Neural cell (in vitro differentiated cells): Measurements from ENCODE around the gene GYPC. TPM values are rescaled to one million over a fixed set of nuclear protein-coding genes. Genes with fewer than 3 reads are reported as not detected.

Source experiments
- H2AFZ ChIP-seq: fragments of 200-600, 300-800 bp; sonication (generic), shearing (Covaris generic); 2 replicates; pipeline ENCODE4 v1.6.0; 2014; ENCODE audit warnings: low read depth, mild to moderate bottlenecking, antibody characterized with exemption, low read length, moderate library complexity
- H3F3A ChIP-seq: fragments of 200-600 bp; shearing (Covaris generic); 2 replicates; pipeline ENCODE4 v1.6.1; 2016; ENCODE audit warnings: mild to moderate bottlenecking, moderate library complexity, mixed read lengths, antibody characterized with exemption, low read length; ENCODE audit not compliant: insufficient read depth, poor library complexity, severe bottlenecking
- H3K27ac ChIP-seq: fragments of 200-600, 300-800 bp; sonication (generic), shearing (Covaris generic); 2 replicates; pipeline ENCODE4 v1.5.1; 2014; ENCODE audit warnings: mild to moderate bottlenecking, low read length, moderate library complexity
- H3K27me3 ChIP-seq: fragments of 300-800, 200-600 bp; sonication (generic), shearing (Covaris generic); 2 replicates; pipeline ENCODE4 v1.6.0; 2014; ENCODE audit warnings: mild to moderate bottlenecking, low read depth, low read length, moderate library complexity; ENCODE audit not compliant: insufficient read depth
- H3K36me3 ChIP-seq: fragments of 300-800, 200-600 bp; sonication (generic), shearing (Covaris generic); 2 replicates; pipeline ENCODE4 v1.5.1; 2014; ENCODE audit warnings: mild to moderate bottlenecking, antibody characterized with exemption, low read length, moderate library complexity; ENCODE audit not compliant: insufficient read depth
- H3K4me2 ChIP-seq: fragments of 300-800, 200-600 bp; sonication (generic), shearing (Covaris generic); 2 replicates; pipeline ENCODE4 v1.6.0; 2014; ENCODE audit warnings: mild to moderate bottlenecking, low read length
- H3K4me3 ChIP-seq: fragments of 300-800, 200-600 bp; sonication (generic), shearing (Covaris generic); 2 replicates; pipeline ENCODE4 v1.5.1; 2014; ENCODE audit warnings: mild to moderate bottlenecking, low read length, moderate library complexity
- H3K79me2 ChIP-seq: fragments of 200-600 bp; shearing (Covaris generic); replicated peaks from 2 replicates; pipeline ENCODE4 v1.6.0; 2014; ENCODE audit warnings: mild to moderate bottlenecking, low read length, moderate library complexity; ENCODE audit not compliant: insufficient read depth
- H3K9ac ChIP-seq: fragments of 300-800, 200-600 bp; sonication (generic), shearing (Covaris generic); 2 replicates; pipeline ENCODE4 v1.6.1; 2016; ENCODE audit warnings: mild to moderate bottlenecking, low read length, mixed read lengths
- H3K9me2 ChIP-seq: fragments of 200-600 bp; shearing (Covaris generic); 2 replicates; pipeline ENCODE4 v1.6.1; 2016; ENCODE audit warnings: mild to moderate bottlenecking, low read length, mixed read lengths; ENCODE audit not compliant: insufficient read depth
- H3K9me3 ChIP-seq: fragments of 200-600, 300-800 bp; sonication (generic), shearing (Covaris generic); 2 replicates; pipeline ENCODE4 v1.6.1; 2016; ENCODE audit warnings: mild to moderate bottlenecking, mixed run types, low read length, moderate library complexity, mixed read lengths
- H4K20me1 ChIP-seq: fragments of 200-600 bp; shearing (Covaris generic); 2 replicates; pipeline ENCODE4 v1.6.1; 2016; ENCODE audit warnings: mild to moderate bottlenecking, mixed run types; ENCODE audit not compliant: insufficient read depth
- EP300 ChIP-seq: fragments of 450-650 bp; conservative IDR thresholded peaks from 2 replicates; pipeline ENCODE4 v1.6.1; 2014; ENCODE audit warnings: antibody characterized with exemption, mild to moderate bottlenecking, moderate library complexity; ENCODE audit not compliant: poor library complexity, severe bottlenecking
- EZH2 ChIP-seq: fragments of 200-600, 300-800 bp; shearing (Covaris generic), sonication (generic); IDR thresholded peaks from 2 replicates; pipeline ENCODE4 v1.6.1; 2014; ENCODE audit warnings: antibody characterized with exemption, low read length, borderline replicate concordance, mild to moderate bottlenecking; ENCODE audit not compliant: insufficient read depth, poor library complexity, severe bottlenecking
- MXI1 ChIP-seq: fragments of 450-650 bp; conservative IDR thresholded peaks from 2 replicates; pipeline ENCODE4 v1.6.1; 2014; ENCODE audit warnings: antibody characterized with exemption, mild to moderate bottlenecking; ENCODE audit not compliant: poor library complexity, severe bottlenecking
- POLR2AphosphoS5 ChIP-seq: IDR thresholded peaks from 2 replicates; pipeline ENCODE4 v1.6.1; 2012
- RAD21 ChIP-seq: fragments of 450-650 bp; conservative IDR thresholded peaks from 2 replicates; pipeline ENCODE4 v1.6.1; 2014; ENCODE audit warnings: antibody characterized with exemption, mild to moderate bottlenecking, moderate library complexity
- REST ChIP-seq: IDR thresholded peaks from 2 replicates; pipeline ENCODE4 v1.6.1; 2012; ENCODE audit warnings: borderline replicate concordance
- SMC3 ChIP-seq: fragments of 450-650 bp; conservative IDR thresholded peaks from 2 replicates; pipeline ENCODE4 v1.6.1; 2014; ENCODE audit warnings: antibody characterized with exemption, mild to moderate bottlenecking, moderate library complexity; ENCODE audit not compliant: poor library complexity
- TAF1 ChIP-seq: IDR thresholded peaks from 2 replicates; pipeline ENCODE4 v1.6.1; 2012; ENCODE audit warnings: low read depth
- polyA plus RNA-seq: library from polyadenylated mRNA; depleted of rRNA; stranded (reverse); fragments of >200 nt; gene quantifications from 2 replicates; pipeline ENCODE4 v1.2.3, GENCODE V29; 2014
- TF ChIP-seq, protein P1 (sequence below): fragments of 450-650 bp; IDR thresholded peaks from 2 replicates; pipeline ENCODE4 v1.5.1; 2014; ENCODE audit warnings: antibody characterized with exemption, mild to moderate bottlenecking, moderate library complexity; ENCODE audit not compliant: poor library complexity, severe bottlenecking

GYPC gene
- polyA plus RNA-seq, 1 donor from 2014 or later: 0.40 TPM

GRCh38 chr2:126707941-126708340 is 52.0 kb downstream of the GYPC start:
- no peaks in the 10 kb centered on the region for H4K20me1 ChIP-seq
- no peaks in the 10 kb centered on the region for H3K9me2 ChIP-seq
- H3K27ac ChIP-seq: no peak overlapping the region
- TF ChIP-seq REST (no peak), EP300 (no peak), MXI1 (no peak), SMC3 (no peak), EZH2 (no peak), POLR2AphosphoS5 (no peak), TAF1 (no peak), RAD21 (no peak)
- TF ChIP-seq, protein P1, sequence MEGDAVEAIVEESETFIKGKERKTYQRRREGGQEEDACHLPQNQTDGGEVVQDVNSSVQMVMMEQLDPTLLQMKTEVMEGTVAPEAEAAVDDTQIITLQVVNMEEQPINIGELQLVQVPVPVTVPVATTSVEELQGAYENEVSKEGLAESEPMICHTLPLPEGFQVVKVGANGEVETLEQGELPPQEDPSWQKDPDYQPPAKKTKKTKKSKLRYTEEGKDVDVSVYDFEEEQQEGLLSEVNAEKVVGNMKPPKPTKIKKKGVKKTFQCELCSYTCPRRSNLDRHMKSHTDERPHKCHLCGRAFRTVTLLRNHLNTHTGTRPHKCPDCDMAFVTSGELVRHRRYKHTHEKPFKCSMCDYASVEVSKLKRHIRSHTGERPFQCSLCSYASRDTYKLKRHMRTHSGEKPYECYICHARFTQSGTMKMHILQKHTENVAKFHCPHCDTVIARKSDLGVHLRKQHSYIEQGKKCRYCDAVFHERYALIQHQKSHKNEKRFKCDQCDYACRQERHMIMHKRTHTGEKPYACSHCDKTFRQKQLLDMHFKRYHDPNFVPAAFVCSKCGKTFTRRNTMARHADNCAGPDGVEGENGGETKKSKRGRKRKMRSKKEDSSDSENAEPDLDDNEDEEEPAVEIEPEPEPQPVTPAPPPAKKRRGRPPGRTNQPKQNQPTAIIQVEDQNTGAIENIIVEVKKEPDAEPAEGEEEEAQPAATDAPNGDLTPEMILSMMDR: no peak
- no peaks in the 10 kb centered on the region for H3F3A ChIP-seq
- no peaks in the 10 kb centered on the region for H3K27me3 ChIP-seq
- H3K9me3 ChIP-seq: no peaks in the 10 kb centered on the region
- no peak overlapping the region for H3K4me3 ChIP-seq
- no peak overlapping the region for H2AFZ ChIP-seq
- no peak overlapping the region for H3K9ac ChIP-seq
- H3K36me3 ChIP-seq: no peaks in the 10 kb centered on the region
- no peak overlapping the region for H3K4me2 ChIP-seq
- no peaks in the 10 kb centered on the region for H3K79me2 ChIP-seq

DNA sequence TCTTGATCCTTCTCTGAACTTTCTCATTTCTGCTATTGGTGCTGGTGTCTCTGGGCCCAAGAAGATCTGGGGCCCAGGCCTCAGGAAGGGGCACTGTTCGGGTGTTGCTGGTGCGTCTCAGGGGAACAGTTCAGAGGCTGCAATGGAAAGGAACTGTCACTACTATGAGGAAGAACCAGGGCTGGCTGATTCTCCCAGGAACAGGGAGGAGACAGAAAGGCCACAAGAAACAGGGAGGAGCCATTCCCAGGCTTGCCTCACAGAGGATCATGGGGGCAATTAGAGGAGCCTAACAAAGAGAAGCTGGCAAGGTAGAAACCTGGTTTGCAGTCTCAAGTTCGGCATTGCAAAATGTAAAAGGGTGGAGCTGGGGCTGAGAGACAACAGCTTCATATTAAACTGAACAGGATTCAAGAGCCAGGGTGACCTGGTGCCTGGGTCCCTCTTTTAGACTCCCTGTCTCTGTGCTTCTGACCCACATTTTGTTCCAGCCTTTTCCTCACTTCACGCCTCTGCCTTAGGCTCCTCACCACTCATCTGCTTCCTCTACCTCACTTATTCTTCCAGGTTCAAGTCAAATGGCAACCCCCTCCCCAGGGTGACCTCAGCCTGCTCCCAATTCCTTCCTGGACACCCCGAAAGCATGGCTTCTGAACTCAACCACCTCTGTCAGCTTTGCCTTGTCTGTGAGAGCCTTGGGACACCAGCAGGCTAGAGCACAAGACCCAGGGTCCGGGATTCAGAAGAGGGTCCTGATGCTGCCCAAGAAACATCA is 58.4 kb downstream of the GYPC start:
- Histone ChIP-seq H3K9me3 (no peaks in the 10 kb centered on the region), H2AFZ (no peak overlapping the region), H4K20me1 (no peaks in the 10 kb centered on the region), H3F3A (no peaks in the 10 kb centered on the region), H3K4me3 (no peak overlapping the region), H3K9ac (no peak overlapping the region), H3K27ac (no peak overlapping the region), H3K36me3 (no peaks in the 10 kb centered on the region), H3K4me2 (no peak overlapping the region), H3K79me2 (no peaks in the 10 kb centered on the region), H3K9me2 (no peaks in the 10 kb centered on the region), H3K27me3 (no peaks in the 10 kb centered on the region)
- TF ChIP-seq RAD21 (no peak), MXI1 (no peak), SMC3 (no peak), POLR2AphosphoS5 (no peak), EZH2 (no peak), TAF1 (no peak), REST (no peak), EP300 (no peak)
- TF ChIP-seq, protein P1: no peak
